SHP77 (cell line): Measurements from ENCODE around the gene SLC35F6.
"Not testable (repeated sequence)": the region's sequence is repeated elsewhere in the genome, so short reads cannot be mapped to it uniquely, and the experiment has no call there.

ENCODE experiments used
- DNase-seq, 2 experiments: peaks; one replicate each; lab custom pipeline; 2025; lab: John Stamatoyannopoulos, UW

The SLC35F6 gene

GRCh38 chr2:26730549-26731344 lies 33.3 kb upstream of the SLC35F6 start:
- no peak for DNase-seq

- no peak for DNase-seq
Observed at GRCh38 chr2:26731714-26732113, 32.4 kb upstream of the SLC35F6 start.

- DNase-seq = no peak
Observed at GRCh38 chr2:26732446-26732845, 31.6 kb upstream of the SLC35F6 start.

GRCh38 chr2:26733413-26733812 lies 30.7 kb upstream of the SLC35F6 start:
- DNase-seq = no peak

GRCh38 chr2:26735097-26735496 lies 29.0 kb upstream of the SLC35F6 start:
- DNase-seq = no peak

GRCh38 chr2:26735883-26736588 lies 28.0 kb upstream of the SLC35F6 start:
- DNase-seq = no peak

- DNase-seq = no peak
Observed at GRCh38 chr2:26737221-26737620, 26.9 kb upstream of the SLC35F6 start.

GRCh38 chr2:26738481-26738880 lies 25.6 kb upstream of the SLC35F6 start:
- DNase-seq = no peak

GRCh38 chr2:26739514-26739913 lies 24.6 kb upstream of the SLC35F6 start:
- DNase-seq = no peak

GRCh38 chr2:26740346-26740745 lies 23.7 kb upstream of the SLC35F6 start:
- DNase-seq = no peak

- DNase-seq = no peak
Observed at GRCh38 chr2:26740890-26741302, 23.2 kb upstream of the SLC35F6 start.

GRCh38 chr2:26742048-26742770 lies 21.9 kb upstream of the SLC35F6 start:
- DNase-seq = no peak

GRCh38 chr2:26743852-26744251 lies 20.2 kb upstream of the SLC35F6 start:
- no peak for DNase-seq

- no peak for DNase-seq
Observed at GRCh38 chr2:26744953-26745352, 19.1 kb upstream of the SLC35F6 start.

GRCh38 chr2:26745609-26746327 lies 18.3 kb upstream of the SLC35F6 start:
- peak; percentile 61 to 74 for DNase-seq

GRCh38 chr2:26746934-26747333 lies 17.1 kb upstream of the SLC35F6 start:
- no peak for DNase-seq

GRCh38 chr2:26749787-26750420 lies 14.2 kb upstream of the SLC35F6 start:
- DNase-seq = not testable (repeated sequence)

GRCh38 chr2:26750467-26750866 lies 13.6 kb upstream of the SLC35F6 start:
- DNase-seq = not testable (repeated sequence)

- DNase-seq = no peak
Observed at GRCh38 chr2:26752656-26753055, 11.4 kb upstream of the SLC35F6 start.

GRCh38 chr2:26754539-26754938 lies 9.5 kb upstream of the SLC35F6 start:
- DNase-seq = no peak

- no peak for DNase-seq
Observed at GRCh38 chr2:26754972-26755670, 9.0 kb upstream of the SLC35F6 start.
